Measurements from ENCODE around the gene STK32A.
"Not testable (repeated sequence)": the region's sequence is repeated elsewhere in the genome, so short reads cannot be mapped to it uniquely, and the experiment has no call there.

Gene STK32A

GRCh38 chr5:147346006-147346561, 111.3 kb downstream of the STK32A start:
- DNase-seq (ENCODE audit: low read depth): no peak

- no peak for DNase-seq (ENCODE audit: low read depth)
Observed at GRCh38 chr5:147348046-147348445, 113.2 kb downstream of the STK32A start.

GRCh38 chr5:147348451-147348850, 113.6 kb downstream of the STK32A start:
- no peak for DNase-seq (ENCODE audit: low read depth)

GRCh38 chr5:147349241-147349640, 114.4 kb downstream of the STK32A start:
- DNase-seq (ENCODE audit: low read depth): no peak

GRCh38 chr5:147359101-147359500, 124.3 kb downstream of the STK32A start:
- no peak for DNase-seq (ENCODE audit: low read depth)

- no peak for DNase-seq (ENCODE audit: low read depth)
Observed at GRCh38 chr5:147359581-147359980, 124.8 kb downstream of the STK32A start.

GRCh38 chr5:147360816-147361215, 126.0 kb downstream of the STK32A start:
- no peak for DNase-seq (ENCODE audit: low read depth)

GRCh38 chr5:147361441-147362175, 126.8 kb downstream of the STK32A start:
- DNase-seq (ENCODE audit: low read depth): no peak

- not testable (repeated sequence) for DNase-seq (ENCODE audit: low read depth)
Observed at GRCh38 chr5:147367381-147367780, 132.6 kb downstream of the STK32A start.

GRCh38 chr5:147369742-147370374, 135.0 kb downstream of the STK32A start:
- no peak for DNase-seq (ENCODE audit: low read depth)

GRCh38 chr5:147371290-147371689, 136.5 kb downstream of the STK32A start:
- no peak for DNase-seq (ENCODE audit: low read depth)

GRCh38 chr5:147372191-147372590, 137.4 kb downstream of the STK32A start:
- no peak for DNase-seq (ENCODE audit: low read depth)

GRCh38 chr5:147373328-147373727, 138.5 kb downstream of the STK32A start:
- DNase-seq (ENCODE audit: low read depth): no peak

GRCh38 chr5:147375151-147375550, 140.3 kb downstream of the STK32A start:
- DNase-seq (ENCODE audit: low read depth): no peak

GRCh38 chr5:147377682-147378081, 142.9 kb downstream of the STK32A start:
- no peak for DNase-seq (ENCODE audit: low read depth)

- no peak for DNase-seq (ENCODE audit: low read depth)
Observed at GRCh38 chr5:147381555-147381954, 146.7 kb downstream of the STK32A start.

GRCh38 chr5:147382776-147383175, 147.9 kb downstream of the STK32A start:
- DNase-seq (ENCODE audit: low read depth): no peak

- no peak for DNase-seq (ENCODE audit: low read depth)
Observed at GRCh38 chr5:147384346-147385193, 149.7 kb downstream of the STK32A start.

- DNase-seq (ENCODE audit: low read depth): no peak
Observed at GRCh38 chr5:147387109-147387508, 152.3 kb downstream of the STK32A start.

- DNase-seq (ENCODE audit: low read depth): no peak
Observed at GRCh38 chr5:147388184-147389108, 153.6 kb downstream of the STK32A start.

GRCh38 chr5:147390654-147391225, 155.9 kb downstream of the STK32A start:
- DNase-seq (ENCODE audit: low read depth): no peak
